ENCODE data around the gene GAL3ST2. TPM values are rescaled to one million over a fixed set of nuclear protein-coding genes. Genes with fewer than 3 reads are reported as not detected.
"Not testable (repeated sequence)": the region's sequence is repeated elsewhere in the genome, so short reads cannot be mapped to it uniquely, and the experiment has no call there.

GAL3ST2 gene
- total and polyA plus RNA-seq, 5 donors: 0.09 to 0.29 (median 0.23) TPM; not detected in 2

- no peaks in the 10 kb centered on the region for H3K4me1 ChIP-seq (ENCODE audit: control insufficient read depth, insufficient read depth, low read length)
- DNase-seq (peak in 2 of 3 donors; percentile 17 to 18), ATAC-seq (no peak)
- H3K27ac ChIP-seq (ENCODE audit: low read length): no peak overlapping the region
- H3K27me3 ChIP-seq (ENCODE audit: control insufficient read depth, insufficient read depth): no peaks in the 10 kb centered on the region
- intact Hi-C loops (cut with DNase I): no loop called here
- no peaks in the 10 kb centered on the region for H3K9me3 ChIP-seq (ENCODE audit: control insufficient read depth, low read length)
- no peak overlapping the region for H3K4me3 ChIP-seq (ENCODE audit: low read length)
- WGBS: 72% methylated on average over 22 of the region's 22 CpGs
These were observed 606 bp downstream of the GAL3ST2 start for GRCh38 chr2:241777170-241777685.

GRCh38 chr2:241777686-241778627, 1.3 kb downstream of the GAL3ST2 start:
- Histone ChIP-seq H3K4me1 (ENCODE audit: control insufficient read depth, insufficient read depth, low read length) (no peaks in the 10 kb centered on the region), H3K4me3 (ENCODE audit: low read length) (no peak overlapping the region), H3K27me3 (ENCODE audit: control insufficient read depth, insufficient read depth) (no peaks in the 10 kb centered on the region), H3K9me3 (ENCODE audit: control insufficient read depth, low read length) (no peaks in the 10 kb centered on the region), H3K27ac (ENCODE audit: low read length) (no peak overlapping the region)
- ATAC-seq (no peak), DNase-seq (peak in 2 of 3 donors; percentile 20 to 24)
- intact Hi-C loops (cut with DNase I): no loop called here
- WGBS: 74% methylated on average over 21 of the region's 21 CpGs

- Histone ChIP-seq H3K4me3 (ENCODE audit: low read length) (no peak overlapping the region), H3K4me1 (ENCODE audit: control insufficient read depth, insufficient read depth, low read length) (no peaks in the 10 kb centered on the region), H3K27me3 (ENCODE audit: control insufficient read depth, insufficient read depth) (no peaks in the 10 kb centered on the region), H3K27ac (ENCODE audit: low read length) (no peak overlapping the region), H3K9me3 (ENCODE audit: control insufficient read depth, low read length) (no peaks in the 10 kb centered on the region)
- DNase-seq: no peak
- 85% methylated on average over 5 of the region's 5 CpGs for WGBS
- intact Hi-C loops (cut with DNase I): no loop called here
- no peak for ATAC-seq
These were observed 4.4 kb downstream of the GAL3ST2 start for GRCh38 chr2:241780939-241781569.

- H3K9me3 ChIP-seq (ENCODE audit: control insufficient read depth, low read length); DNase-seq; H3K27ac ChIP-seq (ENCODE audit: low read length); H3K4me3 ChIP-seq (ENCODE audit: low read length); H3K27me3 ChIP-seq (ENCODE audit: control insufficient read depth, insufficient read depth); intact Hi-C loops (cut with DNase I); H3K4me1 ChIP-seq (ENCODE audit: control insufficient read depth, insufficient read depth, low read length); ATAC-seq: not testable (repeated sequence)
- 88% methylated on average over 3 of the region's 3 CpGs for WGBS
These were observed 5.4 kb downstream of the GAL3ST2 start for GRCh38 chr2:241782053-241782452.

- WGBS: 86% methylated on average over 4 of the region's 4 CpGs
- H3K4me3 ChIP-seq (ENCODE audit: low read length): no peak overlapping the region
These were observed 11.5 kb downstream of the GAL3ST2 start for GRCh38 chr2:241788135-241788534.

GRCh38 chr2:241788572-241788971, 11.9 kb downstream of the GAL3ST2 start:
- Histone ChIP-seq H3K4me1 (ENCODE audit: control insufficient read depth, insufficient read depth, low read length) (no peaks in the 10 kb centered on the region), H3K27me3 (ENCODE audit: control insufficient read depth, insufficient read depth) (no peaks in the 10 kb centered on the region), H3K4me3 (ENCODE audit: low read length) (no peak overlapping the region), H3K27ac (ENCODE audit: low read length) (no peak overlapping the region), H3K9me3 (ENCODE audit: control insufficient read depth, low read length) (no peaks in the 10 kb centered on the region)
- 34% methylated on average over 3 of the region's 3 CpGs for WGBS
- ATAC-seq (no peak), DNase-seq (no peak)
- intact Hi-C loops (cut with DNase I): no loop called here

More at GRCh38 chr2:241788135-241788534, 11.5 kb downstream of the GAL3ST2 start:
- ATAC-seq: no peak
- intact Hi-C loops (cut with DNase I): no loop called here
- DNase-seq: no peak
- Histone ChIP-seq H3K27ac (ENCODE audit: low read length) (no peak overlapping the region), H3K27me3 (ENCODE audit: control insufficient read depth, insufficient read depth) (no peaks in the 10 kb centered on the region), H3K4me1 (ENCODE audit: control insufficient read depth, insufficient read depth, low read length) (no peaks in the 10 kb centered on the region), H3K9me3 (ENCODE audit: control insufficient read depth, low read length) (no peaks in the 10 kb centered on the region)

- H3K4me3 ChIP-seq (ENCODE audit: low read length): not testable (repeated sequence)
These were observed 14.8 kb downstream of the GAL3ST2 start for GRCh38 chr2:241791385-241791784.

GRCh38 chr2:241793385-241793784, 16.8 kb downstream of the GAL3ST2 start:
- 92% methylated on average over 5 of the region's 5 CpGs for WGBS
- ATAC-seq: no peak
- no peaks in the 10 kb centered on the region for H3K27me3 ChIP-seq (ENCODE audit: control insufficient read depth, insufficient read depth)
- no peaks in the 10 kb centered on the region for H3K9me3 ChIP-seq (ENCODE audit: control insufficient read depth, low read length)
- H3K27ac ChIP-seq (ENCODE audit: low read length): no peak overlapping the region
- DNase-seq: no peak
- no peaks in the 10 kb centered on the region for H3K4me1 ChIP-seq (ENCODE audit: control insufficient read depth, insufficient read depth, low read length)
- H3K4me3 ChIP-seq (ENCODE audit: low read length): no peak overlapping the region
- intact Hi-C loops (cut with DNase I): no loop called here

More at GRCh38 chr2:241791385-241791784, 14.8 kb downstream of the GAL3ST2 start:
- H3K4me1 ChIP-seq (ENCODE audit: control insufficient read depth, insufficient read depth, low read length); H3K9me3 ChIP-seq (ENCODE audit: control insufficient read depth, low read length); H3K27me3 ChIP-seq (ENCODE audit: control insufficient read depth, insufficient read depth); intact Hi-C loops (cut with DNase I); H3K27ac ChIP-seq (ENCODE audit: low read length); ATAC-seq: not testable (repeated sequence)
- WGBS: 50% methylated on average over 3 of the region's 3 CpGs
- DNase-seq: peak in 1 of 3 donors; percentile 3

- Histone ChIP-seq H3K27ac (ENCODE audit: low read length) (no peak overlapping the region), H3K4me3 (ENCODE audit: low read length) (no peak overlapping the region), H3K27me3 (ENCODE audit: control insufficient read depth, insufficient read depth) (no peaks in the 10 kb centered on the region), H3K4me1 (ENCODE audit: control insufficient read depth, insufficient read depth, low read length) (no peaks in the 10 kb centered on the region), H3K9me3 (ENCODE audit: control insufficient read depth, low read length) (no peaks in the 10 kb centered on the region)
- 86% methylated on average over 10 of the region's 10 CpGs for WGBS
- DNase-seq (peak in 1 of 3 donors; percentile 6), ATAC-seq (no peak)
- intact Hi-C loops (cut with DNase I): no loop called here
These were observed 17.7 kb downstream of the GAL3ST2 start for GRCh38 chr2:241794250-241794823.

GRCh38 chr2:241795021-241795999, 18.7 kb downstream of the GAL3ST2 start:
- Histone ChIP-seq H3K27me3 (ENCODE audit: control insufficient read depth, insufficient read depth) (no peaks in the 10 kb centered on the region), H3K27ac (ENCODE audit: low read length) (no peak overlapping the region), H3K4me1 (ENCODE audit: control insufficient read depth, insufficient read depth, low read length) (no peaks in the 10 kb centered on the region), H3K4me3 (ENCODE audit: low read length) (no peak overlapping the region), H3K9me3 (ENCODE audit: control insufficient read depth, low read length) (no peaks in the 10 kb centered on the region)
- intact Hi-C loops (cut with DNase I): no loop called here
- 84% methylated on average over 31 of the region's 31 CpGs for WGBS
- ATAC-seq (no peak), DNase-seq (no peak)

Data from right cardiac atrium (tissue), 5 donors.